HepG2 (cell line): ENCODE measurements around the gene PEMT. TPM values are rescaled to one million over a fixed set of nuclear protein-coding genes. Genes with fewer than 3 reads are reported as not detected.

Experiments
- FOXK2 ChIP-seq: fragments of 450-650 bp; IDR thresholded peaks from 2 replicates; pipeline ENCODE4 v1.6.1; 2016
- REPIN1 ChIP-seq: sonication (generic); formaldehyde crosslinking; IDR thresholded peaks from 2 replicates; pipeline ENCODE4 v1.8.0; 2022; ENCODE audit warnings: missing genetic modification reagents, low read depth, mild to moderate bottlenecking, borderline replicate concordance
- SCMH1 ChIP-seq: sonication (generic); formaldehyde crosslinking; IDR thresholded peaks from 2 replicates; pipeline ENCODE4 v1.9.0; 2021; ENCODE audit warnings: missing genetic modification reagents, mild to moderate bottlenecking, borderline replicate concordance
- SNRNP70 ChIP-seq: fragments of 200-400 bp; formaldehyde crosslinking; IDR thresholded peaks from 2 replicates; pipeline ENCODE4 v1.6.1; 2017; ENCODE audit warnings: mild to moderate bottlenecking, low read depth, low read length, moderate library complexity
- ZMYM4 ChIP-seq: sonication (generic); formaldehyde crosslinking; IDR thresholded peaks from 2 replicates; pipeline ENCODE4 v1.8.1; 2023; ENCODE audit warnings: mild to moderate bottlenecking, missing genetic modification reagents
- ZNF235 ChIP-seq: sonication (generic); formaldehyde crosslinking; IDR thresholded peaks from 2 replicates; pipeline ENCODE4 v1.8.1; 2023; ENCODE audit warnings: mild to moderate bottlenecking, missing genetic modification reagents, borderline replicate concordance
- ZNF557 ChIP-seq: sonication (generic); formaldehyde crosslinking; IDR thresholded peaks from 2 replicates; pipeline ENCODE4 v1.4.0; 2020; ENCODE audit warnings: missing genetic modification reagents
- ZNF558 ChIP-seq: sonication (generic); formaldehyde crosslinking; IDR thresholded peaks from 2 replicates; pipeline ENCODE4 v1.9.0; 2022; ENCODE audit warnings: mild to moderate bottlenecking, missing genetic modification reagents, borderline replicate concordance
- ZNF720 ChIP-seq: sonication (generic); formaldehyde crosslinking; IDR thresholded peaks from 2 replicates; pipeline ENCODE4 v1.4.0; 2020; ENCODE audit warnings: missing genetic modification reagents
- polyA plus RNA-seq, 8 experiments: library from polyadenylated mRNA; depleted of rRNA in 3 of 8; stranded (reverse) in 7 of 8; unstranded in 1 of 8; fragments of >200 nt; fragmentation: Illumina TruSeq in 4 of 8; extraction: Trizol in 4 of 8; gene quantifications; 2 replicates each; pipeline versions ENCODE4 v1.2.1 to v1.2.3, GENCODE V29; 2011 to 2016; ENCODE audit warnings: low read depth in 4 of 8, missing spikeins in 1 of 8, mixed read lengths in 1 of 8; ENCODE audit not compliant: insufficient read depth in 1 of 8
- total RNA-seq, 5 experiments: library from RNA; depleted of rRNA; stranded (reverse); fragments of >200 nt; fragmentation: Illumina TruSeq; extraction: Trizol; gene quantifications; 2 replicates each; pipeline ENCODE4 v1.2.3, GENCODE V29; 2016; ENCODE audit warnings: low read depth in 1 of 5
- TF ChIP-seq, protein P1 (sequence below): sonication (generic); formaldehyde crosslinking; IDR thresholded peaks from 2 replicates; pipeline ENCODE4 v1.5.0; 2020; ENCODE audit warnings: mild to moderate bottlenecking, missing genetic modification reagents
- TF ChIP-seq, protein P2 (sequence below): sonication (generic); formaldehyde crosslinking; IDR thresholded peaks from 2 replicates; pipeline ENCODE4 v1.9.0; 2021; ENCODE audit warnings: missing genetic modification reagents, mild to moderate bottlenecking, borderline replicate concordance
- TF ChIP-seq, protein P3 (sequence below): sonication (generic); formaldehyde crosslinking; IDR thresholded peaks from 2 replicates; pipeline ENCODE4 v1.4.0; 2020; ENCODE audit warnings: missing genetic modification reagents
- TF ChIP-seq, protein P4 (sequence below): sonication (generic); formaldehyde crosslinking; IDR thresholded peaks from 2 replicates; pipeline ENCODE4 v1.4.0; 2020; ENCODE audit warnings: missing genetic modification reagents
- TF ChIP-seq, protein P5 (sequence below): sonication (generic); formaldehyde crosslinking; IDR thresholded peaks from 2 replicates; pipeline ENCODE4 v1.5.0; 2020; ENCODE audit warnings: missing genetic modification reagents, mild to moderate bottlenecking, borderline replicate concordance
- TF ChIP-seq, protein P6 (sequence below): sonication (generic); formaldehyde crosslinking; IDR thresholded peaks from 2 replicates; pipeline ENCODE4 v1.8.0; 2022; ENCODE audit warnings: mild to moderate bottlenecking, missing genetic modification reagents

The PEMT gene
- total and polyA plus RNA-seq, 2 of the 13 experiments (the other 11 are each of a cell fraction or from before 2014, with no cell fraction given), result 31.7 to 43.6 TPM

DNA sequence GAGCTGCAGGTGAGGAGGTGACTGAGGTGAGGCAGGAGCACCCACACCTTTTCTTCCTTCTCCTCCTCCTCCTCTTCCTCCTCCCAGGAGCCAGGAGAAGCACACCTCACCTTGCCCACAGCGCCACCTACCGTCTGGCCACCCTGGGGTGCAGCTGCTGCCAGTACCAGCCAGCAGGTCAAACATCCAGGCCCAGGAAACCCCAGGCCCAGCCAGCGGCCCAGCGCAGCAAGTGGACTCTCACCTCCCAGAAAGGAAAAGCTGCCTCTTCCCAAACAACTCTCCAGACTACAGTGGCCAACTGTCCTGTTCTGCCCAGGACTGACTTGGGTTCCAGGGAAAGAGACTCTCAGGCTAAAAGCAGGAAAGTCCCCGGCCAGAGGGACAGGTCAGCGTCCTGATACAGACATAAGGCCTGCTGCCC is 22.7 kb downstream of the PEMT start (continued):
- TF ChIP-seq, protein P1, sequence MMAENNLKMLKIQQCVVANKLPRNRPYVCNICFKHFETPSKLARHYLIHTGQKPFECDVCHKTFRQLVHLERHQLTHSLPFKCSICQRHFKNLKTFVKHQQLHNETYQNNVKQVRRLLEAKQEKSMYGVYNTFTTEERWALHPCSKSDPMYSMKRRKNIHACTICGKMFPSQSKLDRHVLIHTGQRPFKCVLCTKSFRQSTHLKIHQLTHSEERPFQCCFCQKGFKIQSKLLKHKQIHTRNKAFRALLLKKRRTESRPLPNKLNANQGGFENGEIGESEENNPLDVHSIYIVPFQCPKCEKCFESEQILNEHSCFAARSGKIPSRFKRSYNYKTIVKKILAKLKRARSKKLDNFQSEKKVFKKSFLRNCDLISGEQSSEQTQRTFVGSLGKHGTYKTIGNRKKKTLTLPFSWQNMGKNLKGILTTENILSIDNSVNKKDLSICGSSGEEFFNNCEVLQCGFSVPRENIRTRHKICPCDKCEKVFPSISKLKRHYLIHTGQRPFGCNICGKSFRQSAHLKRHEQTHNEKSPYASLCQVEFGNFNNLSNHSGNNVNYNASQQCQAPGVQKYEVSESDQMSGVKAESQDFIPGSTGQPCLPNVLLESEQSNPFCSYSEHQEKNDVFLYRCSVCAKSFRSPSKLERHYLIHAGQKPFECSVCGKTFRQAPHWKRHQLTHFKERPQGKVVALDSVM, result 0 out of 2 replicates have a peak, but pooled peaks have one; percentile 10
- no peak for TF ChIP-seq SNRNP70
- TF ChIP-seq, protein P2, sequence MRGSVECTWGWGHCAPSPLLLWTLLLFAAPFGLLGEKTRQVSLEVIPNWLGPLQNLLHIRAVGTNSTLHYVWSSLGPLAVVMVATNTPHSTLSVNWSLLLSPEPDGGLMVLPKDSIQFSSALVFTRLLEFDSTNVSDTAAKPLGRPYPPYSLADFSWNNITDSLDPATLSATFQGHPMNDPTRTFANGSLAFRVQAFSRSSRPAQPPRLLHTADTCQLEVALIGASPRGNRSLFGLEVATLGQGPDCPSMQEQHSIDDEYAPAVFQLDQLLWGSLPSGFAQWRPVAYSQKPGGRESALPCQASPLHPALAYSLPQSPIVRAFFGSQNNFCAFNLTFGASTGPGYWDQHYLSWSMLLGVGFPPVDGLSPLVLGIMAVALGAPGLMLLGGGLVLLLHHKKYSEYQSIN (CRISPR knock-in tag), result no peak
- TF ChIP-seq, protein P3, sequence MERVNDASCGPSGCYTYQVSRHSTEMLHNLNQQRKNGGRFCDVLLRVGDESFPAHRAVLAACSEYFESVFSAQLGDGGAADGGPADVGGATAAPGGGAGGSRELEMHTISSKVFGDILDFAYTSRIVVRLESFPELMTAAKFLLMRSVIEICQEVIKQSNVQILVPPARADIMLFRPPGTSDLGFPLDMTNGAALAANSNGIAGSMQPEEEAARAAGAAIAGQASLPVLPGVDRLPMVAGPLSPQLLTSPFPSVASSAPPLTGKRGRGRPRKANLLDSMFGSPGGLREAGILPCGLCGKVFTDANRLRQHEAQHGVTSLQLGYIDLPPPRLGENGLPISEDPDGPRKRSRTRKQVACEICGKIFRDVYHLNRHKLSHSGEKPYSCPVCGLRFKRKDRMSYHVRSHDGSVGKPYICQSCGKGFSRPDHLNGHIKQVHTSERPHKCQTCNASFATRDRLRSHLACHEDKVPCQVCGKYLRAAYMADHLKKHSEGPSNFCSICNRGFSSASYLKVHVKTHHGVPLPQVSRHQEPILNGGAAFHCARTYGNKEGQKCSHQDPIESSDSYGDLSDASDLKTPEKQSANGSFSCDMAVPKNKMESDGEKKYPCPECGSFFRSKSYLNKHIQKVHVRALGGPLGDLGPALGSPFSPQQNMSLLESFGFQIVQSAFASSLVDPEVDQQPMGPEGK, result no peak
- 0 out of 2 replicates have a peak, but pooled peaks have one; percentile 20 for TF ChIP-seq ZMYM4
- TF ChIP-seq, protein P4, sequence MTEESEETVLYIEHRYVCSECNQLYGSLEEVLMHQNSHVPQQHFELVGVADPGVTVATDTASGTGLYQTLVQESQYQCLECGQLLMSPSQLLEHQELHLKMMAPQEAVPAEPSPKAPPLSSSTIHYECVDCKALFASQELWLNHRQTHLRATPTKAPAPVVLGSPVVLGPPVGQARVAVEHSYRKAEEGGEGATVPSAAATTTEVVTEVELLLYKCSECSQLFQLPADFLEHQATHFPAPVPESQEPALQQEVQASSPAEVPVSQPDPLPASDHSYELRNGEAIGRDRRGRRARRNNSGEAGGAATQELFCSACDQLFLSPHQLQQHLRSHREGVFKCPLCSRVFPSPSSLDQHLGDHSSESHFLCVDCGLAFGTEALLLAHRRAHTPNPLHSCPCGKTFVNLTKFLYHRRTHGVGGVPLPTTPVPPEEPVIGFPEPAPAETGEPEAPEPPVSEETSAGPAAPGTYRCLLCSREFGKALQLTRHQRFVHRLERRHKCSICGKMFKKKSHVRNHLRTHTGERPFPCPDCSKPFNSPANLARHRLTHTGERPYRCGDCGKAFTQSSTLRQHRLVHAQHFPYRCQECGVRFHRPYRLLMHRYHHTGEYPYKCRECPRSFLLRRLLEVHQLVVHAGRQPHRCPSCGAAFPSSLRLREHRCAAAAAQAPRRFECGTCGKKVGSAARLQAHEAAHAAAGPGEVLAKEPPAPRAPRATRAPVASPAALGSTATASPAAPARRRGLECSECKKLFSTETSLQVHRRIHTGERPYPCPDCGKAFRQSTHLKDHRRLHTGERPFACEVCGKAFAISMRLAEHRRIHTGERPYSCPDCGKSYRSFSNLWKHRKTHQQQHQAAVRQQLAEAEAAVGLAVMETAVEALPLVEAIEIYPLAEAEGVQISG (CRISPR knock-in tag), result peak; percentile 38; the same call in 1 of the 2 replicates
- TF ChIP-seq ZNF720 (CRISPR knock-in tag), result no peak
- no peak for TF ChIP-seq ZNF235
- TF ChIP-seq SCMH1 (CRISPR knock-in tag), result no peak
- TF ChIP-seq, protein P5, sequence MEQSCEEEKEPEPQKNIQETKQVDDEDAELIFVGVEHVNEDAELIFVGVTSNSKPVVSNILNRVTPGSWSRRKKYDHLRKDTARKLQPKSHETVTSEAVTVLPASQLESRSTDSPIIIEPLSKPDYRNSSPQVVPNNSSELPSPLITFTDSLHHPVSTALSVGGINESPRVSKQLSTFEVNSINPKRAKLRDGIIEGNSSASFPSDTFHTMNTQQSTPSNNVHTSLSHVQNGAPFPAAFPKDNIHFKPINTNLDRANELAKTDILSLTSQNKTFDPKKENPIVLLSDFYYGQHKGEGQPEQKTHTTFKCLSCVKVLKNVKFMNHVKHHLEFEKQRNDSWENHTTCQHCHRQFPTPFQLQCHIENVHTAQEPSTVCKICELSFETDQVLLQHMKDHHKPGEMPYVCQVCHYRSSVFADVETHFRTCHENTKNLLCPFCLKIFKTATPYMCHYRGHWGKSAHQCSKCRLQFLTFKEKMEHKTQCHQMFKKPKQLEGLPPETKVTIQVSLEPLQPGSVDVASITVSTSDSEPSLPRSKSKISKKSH (CRISPR knock-in tag), result no peak
- no peak for TF ChIP-seq FOXK2
- TF ChIP-seq ZNF557 (CRISPR knock-in tag), result no peak
- no peak for TF ChIP-seq REPIN1 (CRISPR knock-in tag)
- TF ChIP-seq, protein P6, sequence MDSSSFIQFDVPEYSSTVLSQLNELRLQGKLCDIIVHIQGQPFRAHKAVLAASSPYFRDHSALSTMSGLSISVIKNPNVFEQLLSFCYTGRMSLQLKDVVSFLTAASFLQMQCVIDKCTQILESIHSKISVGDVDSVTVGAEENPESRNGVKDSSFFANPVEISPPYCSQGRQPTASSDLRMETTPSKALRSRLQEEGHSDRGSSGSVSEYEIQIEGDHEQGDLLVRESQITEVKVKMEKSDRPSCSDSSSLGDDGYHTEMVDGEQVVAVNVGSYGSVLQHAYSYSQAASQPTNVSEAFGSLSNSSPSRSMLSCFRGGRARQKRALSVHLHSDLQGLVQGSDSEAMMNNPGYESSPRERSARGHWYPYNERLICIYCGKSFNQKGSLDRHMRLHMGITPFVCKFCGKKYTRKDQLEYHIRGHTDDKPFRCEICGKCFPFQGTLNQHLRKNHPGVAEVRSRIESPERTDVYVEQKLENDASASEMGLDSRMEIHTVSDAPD, result 0 out of 2 replicates have a peak, but pooled peaks have one; percentile 45
- TF ChIP-seq ZNF558 (CRISPR knock-in tag), result no peak
